ENCODE data around the gene TECTA. TPM values are rescaled to one million over a fixed set of nuclear protein-coding genes. Genes with fewer than 3 reads are reported as not detected.

Gene TECTA
- polyA plus RNA-seq, 1 donor = 1.7 TPM

GRCh38 chr11:121179306-121179705, 78.3 kb downstream of the TECTA start:
- no peak for DNase-seq

DNA sequence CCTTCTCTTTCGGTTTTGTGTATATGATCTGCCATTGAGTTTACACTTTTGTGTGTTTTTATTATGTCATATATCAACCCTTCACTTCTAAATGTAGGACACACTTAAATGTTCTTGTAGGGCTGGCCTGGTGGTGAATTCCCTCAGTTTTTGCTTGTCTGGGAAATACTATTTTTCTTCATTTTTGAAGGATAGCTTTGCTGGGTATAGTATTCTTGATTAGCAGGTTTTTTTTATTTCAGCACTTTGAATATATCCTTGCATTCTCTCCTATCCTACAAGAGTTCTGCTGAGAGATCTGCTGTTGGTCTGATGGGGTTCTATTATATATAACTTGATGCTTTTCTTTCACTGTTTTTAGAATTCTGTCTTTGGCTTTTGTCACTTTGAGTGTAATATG, 79.1 kb downstream of the TECTA start:
- DNase-seq = no peak

DNA sequence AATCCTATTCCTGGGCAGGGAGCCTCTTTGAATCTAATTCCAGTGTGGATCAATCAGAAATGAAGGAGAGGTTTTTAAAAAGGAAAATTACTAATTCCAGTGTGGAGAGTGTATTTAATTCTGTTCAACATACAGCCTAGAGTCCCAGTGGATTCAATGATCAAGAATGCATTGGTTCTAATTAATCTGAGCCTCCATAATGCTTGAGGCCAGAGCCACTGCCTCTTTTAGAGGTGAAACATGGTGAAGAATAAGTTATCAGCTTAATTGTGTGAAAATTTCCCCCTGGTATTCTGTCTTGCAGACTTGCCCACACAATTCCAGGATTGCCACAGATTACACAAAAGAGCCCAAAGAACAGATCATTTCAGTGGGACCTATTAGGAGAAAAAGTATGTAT, 87.7 kb downstream of the TECTA start:
- no peak for DNase-seq

- DNase-seq = no peak
Observed at GRCh38 chr11:121191818-121192217, 90.8 kb downstream of the TECTA start.

- DNase-seq = peak; percentile 81
Observed at GRCh38 chr11:121194731-121195596, 93.9 kb downstream of the TECTA start.

DNA sequence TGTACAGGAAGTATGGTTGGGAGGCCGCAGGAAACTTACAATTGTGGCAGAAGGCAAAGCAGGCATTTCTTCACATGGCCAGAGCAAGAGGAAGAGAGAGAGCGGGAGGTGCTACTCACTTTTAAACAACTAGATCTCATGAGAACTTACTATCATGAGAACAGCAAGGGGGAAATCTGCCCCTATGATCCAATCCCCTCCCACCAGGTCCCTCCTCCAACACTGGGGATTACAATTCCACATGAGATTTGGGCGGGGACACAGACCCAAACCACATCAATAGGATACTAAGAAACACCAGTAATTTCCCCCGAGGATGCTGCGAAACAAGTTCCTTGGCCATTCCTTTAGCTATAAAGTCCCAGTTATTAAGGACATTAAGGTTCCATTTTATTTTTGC, 97.4 kb downstream of the TECTA start:
- DNase-seq = no peak

DNA sequence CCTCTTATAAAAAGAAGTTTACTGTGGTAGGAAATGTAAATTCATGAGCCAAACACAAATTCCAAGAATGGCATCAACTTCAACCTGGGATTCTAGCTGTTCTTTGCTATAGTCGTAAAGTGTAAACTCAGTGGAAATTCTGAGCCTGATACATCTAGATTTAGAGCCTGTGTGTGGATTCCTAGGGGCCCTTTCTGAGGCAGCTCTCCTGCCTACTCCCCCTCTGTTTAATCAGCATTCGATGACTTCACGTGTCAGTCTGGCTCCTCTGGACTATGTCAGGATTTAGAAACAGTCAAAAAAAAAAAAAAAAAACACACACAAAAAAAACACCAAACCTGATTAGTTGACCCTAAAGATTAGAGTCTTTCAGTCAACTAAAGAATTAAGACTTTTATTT, 98.5 kb downstream of the TECTA start:
- no peak for DNase-seq

DNA sequence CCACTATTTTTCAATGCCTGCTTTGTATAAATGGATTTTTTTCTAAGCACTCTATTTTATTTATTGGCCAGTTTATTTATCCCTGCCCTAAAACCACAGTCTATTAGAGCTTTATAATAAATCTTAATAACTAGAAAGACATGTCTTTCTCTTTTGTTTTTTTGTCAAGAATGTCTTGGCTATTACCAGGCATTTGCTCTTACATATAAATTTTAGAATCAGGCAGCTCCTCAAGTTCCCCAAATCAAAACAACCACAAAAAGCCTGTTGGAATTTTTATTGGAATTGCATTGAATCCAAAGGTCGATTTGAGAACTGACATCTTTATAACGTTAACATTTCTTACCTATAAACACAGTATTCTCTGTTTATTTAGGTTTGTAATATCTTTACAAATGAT, 105.8 kb downstream of the TECTA start:
- DNase-seq = no peak

DNA sequence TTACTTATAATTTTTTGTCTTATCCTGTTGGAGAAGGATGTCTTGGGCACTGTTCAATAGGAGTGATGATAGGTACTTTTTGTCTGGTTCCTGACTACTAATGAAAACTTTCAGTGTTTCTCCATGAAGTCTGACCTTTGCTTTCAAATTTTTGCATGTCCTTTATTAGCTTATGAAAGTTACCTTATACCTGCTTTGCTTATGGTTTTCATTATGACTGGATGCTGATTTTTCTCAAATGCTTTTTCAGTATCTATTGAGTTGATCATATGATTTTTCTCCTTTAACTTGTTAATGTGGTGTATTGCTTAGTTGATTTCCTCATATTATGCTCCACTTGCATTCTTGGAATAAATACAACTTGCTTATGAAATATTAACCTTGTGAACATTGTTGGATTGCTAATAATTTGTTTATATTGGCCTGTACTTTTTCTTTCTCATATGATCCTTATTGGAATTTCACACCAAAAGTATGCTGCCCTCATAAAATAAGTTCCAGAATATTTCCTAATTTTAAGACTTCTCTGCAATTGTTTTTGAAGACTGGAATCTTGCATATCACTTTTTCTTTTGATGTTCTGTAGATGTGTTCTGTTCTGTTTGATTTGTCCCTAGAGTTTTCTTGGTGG, 106.6 kb downstream of the TECTA start:
- DNase-seq = no peak

DNA sequence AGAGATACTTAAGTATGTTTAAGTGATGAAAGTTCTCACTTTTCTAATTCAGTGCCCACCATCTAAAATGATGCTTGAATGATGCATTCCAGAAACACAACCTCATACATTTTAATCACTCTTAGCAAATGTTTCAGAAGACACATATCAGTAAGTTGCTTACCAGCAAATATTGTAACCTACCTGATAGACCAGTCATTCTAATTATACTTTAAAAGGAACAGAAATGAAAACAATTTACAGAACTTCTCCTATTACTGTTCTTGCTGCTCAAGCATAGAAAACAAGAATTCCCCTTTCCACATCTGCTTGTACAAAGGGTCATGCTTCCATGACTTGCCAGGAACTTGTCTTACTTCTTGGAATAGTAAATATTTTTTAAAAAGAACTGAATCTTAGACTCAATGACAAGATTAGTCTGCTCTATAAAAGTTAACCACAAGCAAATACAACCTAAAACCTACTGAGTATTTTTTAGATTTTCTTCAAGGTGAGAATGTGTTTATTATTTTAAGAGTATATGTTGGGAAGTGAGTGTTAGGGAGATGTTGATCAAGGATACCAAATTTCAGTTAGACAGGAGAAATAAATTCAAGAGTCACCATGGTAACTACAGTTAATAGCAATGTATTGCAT, 109.5 kb downstream of the TECTA start:
- no peak for DNase-seq

- DNase-seq = no peak
Observed at GRCh38 chr11:121211626-121212025, 110.6 kb downstream of the TECTA start.

- no peak for DNase-seq
Observed at GRCh38 chr11:121212536-121213361, 111.7 kb downstream of the TECTA start.

GRCh38 chr11:121213362-121213893, 112.4 kb downstream of the TECTA start:
- DNase-seq = no peak

GRCh38 chr11:121214861-121215260, 113.8 kb downstream of the TECTA start:
- DNase-seq = no peak

- no peak for DNase-seq
Observed at GRCh38 chr11:121221496-121222200, 120.6 kb downstream of the TECTA start.

GRCh38 chr11:121223161-121223560, 122.1 kb downstream of the TECTA start:
- no peak for DNase-seq

- no peak for DNase-seq
Observed at GRCh38 chr11:121225382-121225781, 124.3 kb downstream of the TECTA start.

DNA sequence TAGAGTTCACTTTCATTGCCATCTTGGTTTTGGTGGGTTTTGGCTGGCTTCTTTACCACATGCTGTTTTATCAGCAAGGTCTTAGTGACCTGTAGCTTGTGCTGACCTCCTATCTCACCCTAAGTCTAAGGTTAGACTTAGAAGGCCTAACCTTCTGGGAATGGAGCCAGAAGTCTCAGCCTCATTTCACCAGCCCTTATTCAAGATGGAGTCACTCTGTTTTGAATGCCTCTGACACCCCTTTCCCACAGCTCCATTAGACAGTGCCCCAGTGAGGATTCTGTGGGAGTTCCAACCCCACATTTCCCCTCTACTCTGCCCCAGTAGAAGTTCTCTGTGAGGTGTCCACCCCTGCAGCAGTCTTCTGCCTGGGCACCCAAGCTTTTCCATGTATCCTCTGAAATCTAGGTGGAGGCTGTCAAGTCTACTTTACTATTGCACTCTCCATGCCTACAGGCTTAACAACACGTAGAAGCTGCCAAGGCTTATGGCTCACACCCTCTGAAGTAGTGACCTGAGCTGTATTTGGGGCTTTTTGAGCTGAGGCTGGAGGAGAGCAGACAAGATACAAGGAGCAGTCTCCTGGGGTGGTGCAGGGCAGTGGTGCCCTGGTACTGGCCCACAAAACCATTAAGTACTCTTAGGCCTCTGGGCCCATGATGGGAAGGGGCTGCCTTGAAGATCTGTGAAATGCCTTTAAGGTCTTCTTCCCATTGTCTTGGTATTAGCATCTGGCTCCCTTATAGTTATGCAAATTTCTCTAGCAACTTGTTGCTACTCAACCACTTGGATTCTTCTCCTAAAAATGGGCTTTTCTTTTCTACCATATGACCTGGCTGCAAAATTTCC, 125.6 kb downstream of the TECTA start:
- no peak for DNase-seq

GRCh38 chr11:121228851-121229250, 127.8 kb downstream of the TECTA start:
- no peak for DNase-seq

DNA sequence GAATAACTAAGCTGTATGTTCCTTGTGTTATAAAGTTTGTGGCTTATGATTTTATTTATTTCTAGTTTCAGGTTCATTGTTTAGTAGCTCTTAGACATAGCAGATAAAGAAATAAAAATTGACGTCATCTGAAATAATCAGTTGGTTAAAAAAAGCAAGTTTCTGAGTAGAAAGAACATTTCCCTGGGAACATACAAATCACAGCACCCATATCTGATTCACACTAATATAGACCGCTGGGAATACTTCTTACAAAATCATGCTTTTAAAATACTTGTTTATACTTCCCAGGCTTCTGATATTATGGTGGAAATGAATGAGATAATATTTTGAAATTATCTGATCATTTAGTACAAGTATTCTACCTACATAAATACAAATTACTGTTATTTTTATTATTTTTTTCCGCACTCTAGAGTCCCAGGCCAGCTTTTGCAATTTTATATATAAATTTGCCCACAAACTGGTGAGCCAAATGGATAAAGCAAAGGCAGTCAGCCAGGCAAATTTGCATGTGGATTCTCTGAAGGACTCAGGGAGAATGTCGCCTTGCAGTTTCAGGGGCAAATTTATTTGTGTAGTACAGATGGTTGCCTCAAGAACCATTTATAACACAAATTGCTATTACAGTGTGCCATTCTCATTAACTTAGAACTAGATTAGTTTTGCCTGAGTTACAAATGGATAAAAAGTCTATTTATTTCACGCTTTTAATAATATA, 128.6 kb downstream of the TECTA start:
- no peak for DNase-seq
